GM20431 (cell line): ENCODE results near the gene UQCR10.
"Not testable (repeated sequence)": the region's sequence is repeated elsewhere in the genome, so short reads cannot be mapped to it uniquely, and the experiment has no call there.

Experiments used
- in situ Hi-C: fragments of 300-500 bp; cut with MseI, MboI; formaldehyde crosslinking; loops from one replicate; pipeline ENCODE4 v1.15.0; 2020; ENCODE audit warnings: low sequenced_read_pairs; ENCODE audit not compliant: unreplicated experiment

Gene UQCR10

GRCh38 chr22:29735416-29735815, 31.8 kb upstream of the UQCR10 start:
- in situ Hi-C loops, result no loop called here

GRCh38 chr22:29737251-29738117, 29.7 kb upstream of the UQCR10 start:
- in situ Hi-C loops, result no loop called here

- in situ Hi-C loops, result no loop called here
These were observed 28.9 kb upstream of the UQCR10 start for GRCh38 chr22:29738118-29738815.

DNA sequence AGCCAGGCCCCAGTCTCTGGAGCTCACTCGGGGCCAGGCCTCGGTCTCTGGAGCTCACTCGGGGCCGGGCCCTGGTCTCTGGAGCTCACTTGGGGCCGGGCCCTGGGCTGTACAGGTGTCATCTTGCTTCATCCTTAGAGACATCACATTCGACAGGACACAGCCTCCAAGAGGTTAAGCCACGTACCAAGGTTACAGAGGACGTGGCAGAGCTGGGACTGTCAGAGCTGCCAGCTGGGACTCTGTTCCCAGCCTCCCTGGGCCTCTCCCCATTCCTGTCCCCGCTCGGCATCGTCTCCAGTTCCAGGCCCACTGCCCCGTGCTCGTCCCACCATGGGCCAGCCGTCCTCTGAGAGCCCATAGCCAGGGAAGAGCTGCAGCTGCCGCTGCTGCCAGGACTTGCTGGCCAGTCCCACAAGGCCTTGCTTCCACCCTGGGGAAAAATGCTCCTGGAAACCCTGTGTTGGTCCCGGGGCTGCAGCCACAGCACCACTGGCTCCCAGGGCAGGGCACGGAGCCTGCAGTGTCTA, 27.8 kb upstream of the UQCR10 start:
- in situ Hi-C loops, result no loop called here

DNA sequence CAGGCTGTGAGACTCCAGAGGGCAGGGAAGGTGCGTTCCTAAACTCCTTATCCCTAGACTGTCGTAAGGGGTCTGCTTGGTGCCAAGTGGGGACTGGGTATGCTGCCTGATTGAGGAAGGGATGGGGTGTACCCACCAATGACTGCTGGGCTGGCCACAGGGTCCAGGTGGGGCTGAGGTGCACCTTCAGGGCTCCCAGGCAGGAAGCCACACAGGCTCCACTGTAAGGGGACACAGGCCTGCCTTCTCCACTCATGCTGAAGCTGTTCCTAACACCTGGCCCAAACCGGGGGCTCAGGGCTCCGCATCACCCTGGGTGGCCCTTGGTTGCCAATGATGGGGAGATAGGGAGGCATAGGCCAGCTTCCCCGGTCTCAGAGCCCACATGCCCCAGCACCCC, 27.0 kb upstream of the UQCR10 start:
- in situ Hi-C loops, result no loop called here

DNA sequence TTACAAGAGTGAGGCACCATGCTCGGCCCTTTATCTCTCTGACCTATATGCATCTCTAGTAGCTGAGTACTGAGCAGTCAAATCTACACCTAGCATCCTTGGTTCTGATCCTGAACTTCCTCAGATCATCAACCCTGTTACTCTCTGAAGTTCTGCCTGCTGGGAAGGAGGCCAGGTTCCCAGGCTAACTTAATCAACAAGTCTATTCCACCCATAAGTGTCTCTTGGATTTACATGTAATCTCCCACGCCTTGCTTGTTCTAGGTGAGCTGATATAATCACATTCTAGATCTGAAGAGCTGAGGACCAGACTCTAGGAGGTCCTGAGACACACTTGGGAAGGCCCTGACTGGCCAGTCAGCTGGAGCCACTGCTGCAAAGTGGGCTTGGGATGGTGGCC, 25.2 kb upstream of the UQCR10 start:
- in situ Hi-C loops, result no loop called here

GRCh38 chr22:29742326-29742725, 24.8 kb upstream of the UQCR10 start:
- in situ Hi-C loops, result no loop called here

GRCh38 chr22:29744902-29745301, 22.3 kb upstream of the UQCR10 start:
- in situ Hi-C loops, result no loop called here

DNA sequence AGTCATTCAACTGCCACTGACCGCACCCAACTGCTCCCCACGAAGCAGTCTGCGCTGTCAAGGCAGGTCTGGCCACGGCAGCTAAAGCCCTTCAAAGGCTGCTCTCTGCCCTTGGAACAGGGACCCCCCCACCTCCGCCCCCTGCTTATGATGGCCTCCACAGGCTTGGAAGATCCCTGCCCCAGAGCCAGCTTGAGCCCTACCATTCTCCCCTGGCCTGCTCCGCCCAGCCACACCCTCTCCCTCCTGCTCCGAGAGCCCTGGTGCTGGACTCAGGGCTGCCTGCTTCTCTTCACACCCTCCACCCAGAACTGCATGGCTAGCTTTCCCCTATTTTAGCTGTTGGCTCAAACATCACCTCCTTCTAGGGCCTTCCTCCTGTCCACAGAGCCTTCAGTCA, 19.3 kb upstream of the UQCR10 start:
- in situ Hi-C loops, result no loop called here

DNA sequence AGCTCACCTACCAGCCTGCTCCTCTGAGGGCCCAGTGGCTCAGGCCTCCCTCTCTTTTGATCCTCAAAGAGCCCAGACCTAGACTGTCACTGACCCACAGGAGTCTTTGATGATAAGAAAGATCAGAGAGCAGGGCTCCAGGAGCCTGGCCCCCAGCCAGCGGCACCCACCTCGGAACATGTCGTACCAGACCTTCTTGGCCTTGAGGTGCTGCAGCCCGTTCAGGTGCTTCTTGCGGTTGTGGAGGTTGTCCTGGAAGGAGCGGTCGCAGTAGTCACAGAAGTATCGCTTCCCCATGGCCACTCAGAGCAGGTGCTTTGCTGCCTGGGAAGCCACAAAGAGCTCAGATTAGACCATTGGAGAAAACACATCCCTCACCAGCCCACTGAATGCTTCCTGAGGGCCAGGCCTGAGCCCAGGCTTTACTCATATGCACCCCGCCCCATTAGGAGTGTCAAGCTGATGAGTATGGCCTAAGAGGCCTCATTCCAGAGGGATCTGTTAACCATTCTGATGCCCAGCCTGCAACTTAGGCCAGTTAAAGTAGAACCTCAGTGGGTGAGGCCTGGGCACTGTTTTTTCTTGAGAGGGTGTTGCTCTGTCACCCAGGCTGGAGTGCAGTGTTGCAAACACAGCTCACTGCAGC, 18.8 kb upstream of the UQCR10 start:
- in situ Hi-C loops, result no loop called here

GRCh38 chr22:29750029-29750428, 17.1 kb upstream of the UQCR10 start:
- in situ Hi-C loops, result no loop called here

GRCh38 chr22:29750559-29751538, 16.3 kb upstream of the UQCR10 start:
- in situ Hi-C loops, result no loop called here

DNA sequence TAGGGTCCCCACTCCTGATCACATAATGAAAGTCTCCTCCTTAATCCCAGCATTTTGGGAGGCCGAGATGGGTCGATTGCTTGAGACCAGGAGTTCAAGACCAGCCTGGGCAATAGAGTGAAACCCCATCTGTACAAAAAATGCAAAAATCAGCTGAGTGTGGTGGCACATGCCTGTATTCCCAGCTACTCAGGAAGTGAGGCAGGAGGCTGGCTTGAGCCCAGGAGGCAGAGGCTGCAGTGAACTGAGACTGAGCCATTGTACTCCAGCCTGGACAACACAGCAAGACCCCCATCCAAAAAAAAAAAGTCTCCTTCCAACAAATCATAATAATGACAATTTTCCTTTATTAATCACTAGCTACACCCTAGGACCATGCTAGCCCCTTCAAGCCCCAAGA, 15.5 kb upstream of the UQCR10 start:
- in situ Hi-C loops, result no loop called here

GRCh38 chr22:29753808-29754657, 13.1 kb upstream of the UQCR10 start:
- in situ Hi-C loops, result no loop called here

- in situ Hi-C loops, result not testable (repeated sequence)
These were observed 12.3 kb upstream of the UQCR10 start for GRCh38 chr22:29754658-29755395.

- in situ Hi-C loops, result no loop called here
These were observed 11.3 kb upstream of the UQCR10 start for GRCh38 chr22:29755889-29756288.

GRCh38 chr22:29756341-29756740, 10.8 kb upstream of the UQCR10 start:
- in situ Hi-C loops, result no loop called here

DNA sequence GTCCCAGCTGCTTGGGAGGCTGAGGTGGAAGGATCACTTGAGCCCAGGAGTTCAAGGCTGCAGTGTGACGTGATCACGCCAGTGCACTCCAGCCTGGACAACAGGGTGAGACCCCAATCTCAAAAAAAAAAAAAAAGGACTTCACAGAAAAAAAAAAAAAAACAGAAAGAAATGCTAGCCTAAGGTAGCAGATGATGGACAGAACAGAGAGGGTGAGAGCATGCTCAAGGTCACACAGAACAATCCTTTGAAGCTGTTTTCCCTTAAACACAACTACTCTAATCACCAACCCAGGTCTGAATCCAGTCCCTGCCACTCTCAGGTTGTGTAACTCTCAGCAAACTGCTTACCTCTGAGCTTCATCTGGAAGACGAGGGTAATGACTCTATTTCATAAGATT, 10.1 kb upstream of the UQCR10 start:
- in situ Hi-C loops, result no loop called here
